GM12878 (cell line): ENCODE data around the gene ZNF532. TPM values are rescaled to one million over a fixed set of nuclear protein-coding genes. Genes with fewer than 3 reads are reported as not detected.

ENCODE experiments used
- ATAC-seq: fragments of 200-7000 bp; cut with Tn5 transposase; 3 replicates; pipeline ENCODE4 v1.9.1; 2020; ENCODE audit warnings: mild to moderate bottlenecking, moderate library complexity
- BruUV-seq: library from RNA; stranded (reverse); fragments of 400-500 nt; replicated peaks from 2 replicates; lab custom pipeline; 2021; lab: Mats Ljungman, UMichigan
- CTCF ChIA-PET: fragments of 300-600 bp; sonication (Branson Sonifier 250); formaldehyde crosslinking; extraction: SDS; loops from one replicate; lab custom pipeline; 2021; ENCODE audit warnings: inconsistent platforms; lab: Yijun Ruan, JAX
- POLR2A ChIA-PET: fragments of 350-600 bp; formaldehyde crosslinking; extraction: SDS; loops from one replicate; lab custom pipeline; 2021; ENCODE audit warnings: inconsistent platforms; lab: Charles Lee
- RAD21 ChIA-PET: fragments of 300-600 bp; sonication (Branson Sonifier 250); formaldehyde crosslinking; loops from one replicate; lab custom pipeline; 2023; ENCODE audit warnings: antibody characterized with exemption; ENCODE audit not compliant: unreplicated experiment; lab: Charles Lee
- SMC1A ChIA-PET: fragments of 300-600 bp; sonication (Branson Sonifier 250); formaldehyde crosslinking; loops from one replicate; lab custom pipeline; 2023; ENCODE audit not compliant: unreplicated experiment, uncharacterized antibody; lab: Charles Lee
- DNase-seq: peaks from one replicate; pipeline ENCODE4 v3.0.0-alpha.2; 2011; ENCODE audit warnings: low read depth, low spot score
- FAIRE-seq: peaks from 3 replicates; lab custom pipeline; 2011; peaks lifted over from hg19 to GRCh38; lab: Jason Lieb, UNC
- H2AFZ ChIP-seq: 2 replicates; pipeline ENCODE4 v1.6.0; 2011; ENCODE audit warnings: low read depth, low read length, control low read depth; ENCODE audit not compliant: control insufficient read depth
- H3K27ac ChIP-seq: 2 replicates; pipeline ENCODE4 v1.5.1; 2011; ENCODE audit warnings: control low read depth; ENCODE audit not compliant: control insufficient read depth, insufficient read depth
- H3K27me3 ChIP-seq, 2 experiments: replicated peaks in 1 of 2; 2 replicates each; pipeline versions ENCODE4 v1.6.0 to v1.6.1; 2011; ENCODE audit warnings: low read length in 1 of 2; ENCODE audit not compliant: control insufficient read depth in 2 of 2, insufficient read depth in 2 of 2
- H3K36me3 ChIP-seq, 2 experiments: 2 replicates each; pipeline ENCODE4 v1.5.1; 2011; ENCODE audit warnings: low read length in 1 of 2; ENCODE audit not compliant: control insufficient read depth in 2 of 2, insufficient read depth in 2 of 2
- H3K4me1 ChIP-seq: 2 replicates; pipeline ENCODE4 v1.6.1; 2011; ENCODE audit warnings: mild to moderate bottlenecking, low read length, moderate library complexity, mixed read lengths; ENCODE audit not compliant: control insufficient read depth, insufficient read depth
- H3K4me2 ChIP-seq: 2 replicates; pipeline ENCODE4 v1.6.0; 2011; ENCODE audit warnings: control low read depth; ENCODE audit not compliant: control insufficient read depth, insufficient read depth
- H3K4me3 ChIP-seq: fragments of 200-600 bp; sonication (generic); 2 replicates; pipeline ENCODE4 v1.5.1; 2016
- H3K79me2 ChIP-seq: 2 replicates; pipeline ENCODE4 v1.6.0; 2011; ENCODE audit warnings: low read length; ENCODE audit not compliant: control insufficient read depth, insufficient read depth
- H3K9ac ChIP-seq: 2 replicates; pipeline ENCODE4 v1.8.0; 2011; ENCODE audit warnings: low read length, control low read depth, mixed read lengths; ENCODE audit not compliant: control insufficient read depth, insufficient read depth
- H3K9me3 ChIP-seq: replicated peaks from 3 replicates; pipeline ENCODE4 v1.5.1; 2011; ENCODE audit warnings: mild to moderate bottlenecking, low read length; ENCODE audit not compliant: control insufficient read depth, insufficient read depth
- H4K20me1 ChIP-seq: 2 replicates; pipeline ENCODE4 v1.6.0; 2011; ENCODE audit not compliant: control insufficient read depth, insufficient read depth
- ATF3 ChIP-seq: IDR thresholded peaks from 2 replicates; pipeline ENCODE4 v1.6.1; 2011; ENCODE audit warnings: low read depth, mild to moderate bottlenecking, low read length, moderate library complexity, borderline replicate concordance; ENCODE audit errors: extremely low read depth
- CUX1 ChIP-seq: IDR thresholded peaks from 2 replicates; pipeline ENCODE4 v1.6.1; 2012; ENCODE audit warnings: improper control_type of control experiment, low read depth, low read length; ENCODE audit not compliant: insufficient replicate concordance
- FOS ChIP-seq: IDR thresholded peaks from 3 replicates; pipeline ENCODE4 v1.6.1; 2011; ENCODE audit warnings: borderline replicate concordance; ENCODE audit not compliant: insufficient read length; ENCODE audit errors: extremely low read depth
- FOXM1 ChIP-seq: IDR thresholded peaks from 2 replicates; pipeline ENCODE4 v1.6.1; 2012; ENCODE audit warnings: low read depth, mild to moderate bottlenecking, inconsistent platforms, low read length, moderate library complexity
- RELB ChIP-seq: fragments of 450-650 bp; IDR thresholded peaks from 2 replicates; pipeline ENCODE4 v1.6.1; 2017; ENCODE audit warnings: low read depth, mild to moderate bottlenecking, moderate library complexity
- SKIL ChIP-seq: fragments of 450-650 bp; IDR thresholded peaks from 2 replicates; pipeline ENCODE4 v1.6.1; 2017; ENCODE audit warnings: mild to moderate bottlenecking, low read depth, inconsistent platforms; ENCODE audit not compliant: poor library complexity, severe bottlenecking
- SREBF1 ChIP-seq: IDR thresholded peaks from 2 replicates; pipeline ENCODE4 v1.6.1; 2012; ENCODE audit warnings: mild to moderate bottlenecking, low read length
- TARDBP ChIP-seq: IDR thresholded peaks from 2 replicates; pipeline ENCODE4 v1.6.1; 2016; ENCODE audit warnings: borderline replicate concordance
- WRNIP1 ChIP-seq: IDR thresholded peaks from 2 replicates; pipeline ENCODE4 v1.6.1; 2011; ENCODE audit warnings: low read depth, low read length, improper control_type of control experiment, borderline replicate concordance
- WGBS: methylation state at CpG from one replicate; pipeline ENCODE4 v1.1.6; 2016; ENCODE audit warnings: low lambda C conversion rate; ENCODE audit not compliant: insufficient replicate concordance, insufficient coverage; ENCODE audit errors: missing lambda C conversion rate; 5-methylcytosine and 5-hydroxymethylcytosine counted together
- in situ Hi-C: fragments of 300-500 bp; cut with MboI; formaldehyde crosslinking; loops from 9 replicates; pipeline ENCODE4 v1.14.3; 2018; ENCODE audit warnings: mixed read lengths
- intact Hi-C: fragments of 100-400 bp; cut with micrococcal nuclease; formaldehyde crosslinking; loops from one replicate; pipeline ENCODE4 v1.14.2; 2022; ENCODE audit not compliant: unreplicated experiment
- polyA plus RNA-seq, 11 experiments: library from polyadenylated mRNA; depleted of rRNA in 4 of 11; unstranded in 6 of 11; stranded (reverse) in 5 of 11; fragments of >200 nt; fragmentation: Nextera tagmentation in 4 of 11; fragmentation: Illumina TruSeq in 1 of 11; extraction: Ambion mirVana in 4 of 11; extraction: Trizol in 1 of 11; gene quantifications; 1 replicate in 1 of 11; 2 replicates in 10 of 11; pipeline versions ENCODE4 v1.2.1 to v1.2.3, GENCODE V29; 2011 to 2016; ENCODE audit warnings: inconsistent platforms in 2 of 11, missing spikeins in 2 of 11, low read depth in 1 of 11
- total RNA-seq, 4 experiments: library from RNA; depleted of rRNA in 3 of 4; stranded (reverse); fragments of >200 nt in 3 of 4; fragmentation: Illumina TruSeq in 1 of 4; extraction: Trizol in 1 of 4; gene quantifications; 2 replicates each; pipeline versions ENCODE4 v1.2.1 to v1.2.3, GENCODE V29; 2013 to 2021

Gene ZNF532
- total and polyA plus RNA-seq, 10 of the 15 experiments (the other 5 are each of a cell fraction or from before 2014, with no cell fraction given), result 0.44 to 3.4 (median 1.4) TPM

GRCh38 chr18:58983260-58984155, 118.8 kb downstream of the ZNF532 start:
- Histone ChIP-seq H4K20me1 (no peaks in the 10 kb centered on the region), H3K27me3 (no peaks in the 10 kb centered on the region), H3K79me2 (no peaks in the 10 kb centered on the region), H3K4me1 (peaks cover 7% of the 10 kb centered on the region), H3K27ac (no peak overlapping the region), H3K9ac (no peak overlapping the region), H2AFZ (no peak overlapping the region), H3K4me2 (no peak overlapping the region), H3K36me3 (peaks cover 0 to 5% of the 10 kb centered on the region in 2 experiments; a peak in 1 of 4 replicates), H3K9me3 (peaks cover 4% of the 10 kb centered on the region; the same call in 1 of the 3 replicates), H3K4me3 (no peak overlapping the region)
- FAIRE-seq, result no peak
- ChIA-PET POLR2A (no interaction called here), SMC1A (interaction anchor here (0.9 to 1.8 kb wide), 4 partner anchors 10 to 86 kb away, joined by 3 to 4 read pairs (median 4); no protein-coding TSS in a partner anchor), CTCF (no interaction called here), RAD21 (no interaction called here)
- in situ Hi-C loops (loop anchor here (25.0 kb wide), 1 partner anchor 904 kb away; the partner anchor contains the start of gene PMAIP1), intact Hi-C loops (no loop called here)
- ATAC-seq, result no peak
- 81% methylated on average over 17 of the region's 17 CpGs for WGBS
- no TSS peak for BruUV-seq
- DNase-seq, result no peak
- TF ChIP-seq ATF3, result no peak
- TF ChIP-seq SKIL, result no peak
- TF ChIP-seq RELB, result no peak
- no peak for TF ChIP-seq CUX1
- no peak for TF ChIP-seq SREBF1
- no peak for TF ChIP-seq FOS
- TF ChIP-seq FOXM1, result no peak
- TF ChIP-seq WRNIP1, result no peak
- no peak for TF ChIP-seq TARDBP
